ENCODE measurements around the gene TRIM13.
"Not testable (repeated sequence)": the region's sequence is repeated elsewhere in the genome, so short reads cannot be mapped to it uniquely, and the experiment has no call there.

The TRIM13 gene

GRCh38 chr13:50033725-50034124, 36.9 kb downstream of the TRIM13 start:
- no peak for TF ChIP-seq ZFX (IDR thresholded peaks at IDR 0.05)
- TF ChIP-seq CTCF (conservative IDR thresholded peaks at IDR 0.05), result no peak
- H3K27ac ChIP-seq, result no peak overlapping the region

GRCh38 chr13:50037788-50038187, 40.9 kb downstream of the TRIM13 start:
- TF ChIP-seq ZFX (IDR thresholded peaks at IDR 0.05) (no peak), CTCF (conservative IDR thresholded peaks at IDR 0.05) (no peak)
- no peak overlapping the region for H3K27ac ChIP-seq

DNA sequence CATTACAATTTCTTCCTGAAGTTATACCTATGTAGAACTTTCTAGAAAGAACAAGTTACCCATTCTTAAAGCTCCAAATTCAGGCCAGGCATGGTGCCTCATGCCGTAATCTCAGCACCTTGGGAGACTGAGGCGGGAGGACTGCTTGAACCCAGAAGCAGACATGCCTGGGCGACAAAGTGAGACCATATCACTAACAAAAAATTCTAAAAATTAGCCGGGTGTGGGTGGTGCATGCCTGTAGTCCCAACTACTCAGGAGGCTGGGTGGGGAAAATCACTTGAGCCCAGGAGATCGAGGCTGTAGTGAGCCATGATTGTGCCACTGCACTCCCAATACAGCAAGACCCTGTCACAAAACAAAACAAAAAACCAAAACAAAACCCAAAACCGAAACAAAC, 41.4 kb downstream of the TRIM13 start:
- no peak for TF ChIP-seq ZFX (IDR thresholded peaks at IDR 0.05)
- no peak for TF ChIP-seq CTCF (conservative IDR thresholded peaks at IDR 0.05)
- H3K27ac ChIP-seq, result no peak overlapping the region

- no peak for TF ChIP-seq CTCF (conservative IDR thresholded peaks at IDR 0.05)
- no peak for TF ChIP-seq ZFX (IDR thresholded peaks at IDR 0.05)
- no peak overlapping the region for H3K27ac ChIP-seq
These were observed 55.6 kb downstream of the TRIM13 start for GRCh38 chr13:50052478-50052877.

DNA sequence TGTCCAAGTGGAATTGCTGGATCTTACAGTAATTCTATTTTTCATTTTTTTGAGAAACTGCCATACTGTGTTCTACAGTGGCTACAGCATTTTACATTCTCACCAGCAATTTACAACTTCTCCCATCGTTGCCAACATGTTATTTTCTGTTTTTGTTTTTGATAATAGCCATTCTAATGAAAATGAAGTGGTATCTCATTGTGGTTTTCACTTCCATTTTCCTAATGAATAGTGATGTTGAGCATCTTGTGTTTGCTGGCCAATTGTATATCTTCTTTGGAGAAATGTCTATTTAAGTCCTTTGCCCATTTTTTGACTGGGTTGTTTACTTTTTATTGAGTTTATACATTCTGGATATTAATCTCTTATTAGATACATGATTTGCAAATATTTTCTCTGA, 57.0 kb downstream of the TRIM13 start:
- TF ChIP-seq ZFX (IDR thresholded peaks at IDR 0.05), result no peak
- no peak for TF ChIP-seq CTCF (conservative IDR thresholded peaks at IDR 0.05)
- H3K27ac ChIP-seq, result no peak overlapping the region

DNA sequence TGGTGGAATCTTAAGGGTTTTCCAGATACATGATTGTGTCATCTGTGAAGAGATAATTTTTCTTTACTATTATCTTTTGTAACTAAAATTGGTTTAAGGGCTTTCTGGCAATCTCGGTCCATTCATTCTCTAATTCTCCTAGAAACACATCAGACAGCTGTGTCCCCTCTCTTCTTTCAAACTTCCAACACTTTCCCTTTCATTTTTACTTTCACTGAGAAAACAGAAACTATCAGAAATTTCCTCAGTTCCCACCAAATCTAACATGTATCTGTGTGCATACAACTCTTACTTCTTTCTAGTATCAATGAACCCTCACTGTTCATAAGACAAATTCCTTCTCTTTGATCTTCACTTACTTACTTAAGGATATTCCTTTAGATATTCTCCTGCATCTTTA, 58.6 kb downstream of the TRIM13 start:
- TF ChIP-seq CTCF (conservative IDR thresholded peaks at IDR 0.05), result no peak
- no peak for TF ChIP-seq ZFX (IDR thresholded peaks at IDR 0.05)
- no peak overlapping the region for H3K27ac ChIP-seq

- no peak for TF ChIP-seq CTCF (conservative IDR thresholded peaks at IDR 0.05)
- TF ChIP-seq ZFX (IDR thresholded peaks at IDR 0.05), result no peak
- H3K27ac ChIP-seq, result no peak overlapping the region
These were observed 63.9 kb downstream of the TRIM13 start for GRCh38 chr13:50060718-50061117.

DNA sequence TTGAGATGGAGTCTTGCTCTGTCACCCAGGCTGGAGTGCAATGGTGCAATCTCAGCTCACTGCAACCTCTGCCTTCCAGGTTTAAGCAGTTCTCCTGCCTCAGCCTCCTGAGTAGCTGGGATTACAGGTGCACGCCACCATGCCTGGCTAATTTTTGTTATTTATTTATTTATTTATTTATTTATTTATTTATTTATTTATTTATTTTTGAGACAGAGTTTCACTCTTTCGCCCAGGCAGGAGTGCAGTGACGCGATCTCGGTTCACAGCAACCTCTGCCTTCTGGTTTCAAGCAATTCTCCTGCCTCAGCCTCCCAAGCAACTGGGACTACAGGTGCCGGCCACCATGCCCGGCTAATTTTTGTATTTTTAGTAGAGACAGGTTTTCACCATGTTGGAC, 65.5 kb downstream of the TRIM13 start:
- H3K27ac ChIP-seq, result not testable (repeated sequence)

Data from C4-2B (cell line).